Memory B cell (primary cell): ENCODE measurements around the gene C19orf25.
"Not testable (repeated sequence)": the region's sequence is repeated elsewhere in the genome, so short reads cannot be mapped to it uniquely, and the experiment has no call there.

Experiments used
- ATAC-seq: fragments of 150-1000 bp; cut with Tn5 transposase; 2 replicates; pipeline ENCODE4 v1.10.0; 2021; ENCODE audit warnings: low read depth, mild to moderate bottlenecking, moderate library complexity
- DNase-seq, 2 donors: peaks; one replicate each; pipeline ENCODE4 v3.0.0; 2022; ENCODE audit warnings: low spot score in 2 of 2
- H3K27ac Mint-ChIP-seq: one replicate; pipeline ENCODE4 v1.8.0; 2022; ENCODE audit warnings: mild to moderate bottlenecking, moderate library complexity, mixed read lengths
- H3K27me3 Mint-ChIP-seq: one replicate; pipeline ENCODE4 v1.8.0; 2022; ENCODE audit warnings: mixed read lengths
- H3K36me3 Mint-ChIP-seq: one replicate; pipeline ENCODE4 v1.8.0; 2022; ENCODE audit warnings: mild to moderate bottlenecking, mixed read lengths
- H3K4me1 Mint-ChIP-seq: one replicate; pipeline ENCODE4 v1.8.0; 2022; ENCODE audit warnings: mixed read lengths
- H3K4me3 Mint-ChIP-seq: one replicate; pipeline ENCODE4 v1.8.0; 2022; ENCODE audit warnings: mild to moderate bottlenecking, moderate library complexity, mixed read lengths
- H3K9me3 Mint-ChIP-seq: one replicate; pipeline ENCODE4 v1.8.0; 2022; ENCODE audit warnings: mixed read lengths

Gene C19orf25

DNA sequence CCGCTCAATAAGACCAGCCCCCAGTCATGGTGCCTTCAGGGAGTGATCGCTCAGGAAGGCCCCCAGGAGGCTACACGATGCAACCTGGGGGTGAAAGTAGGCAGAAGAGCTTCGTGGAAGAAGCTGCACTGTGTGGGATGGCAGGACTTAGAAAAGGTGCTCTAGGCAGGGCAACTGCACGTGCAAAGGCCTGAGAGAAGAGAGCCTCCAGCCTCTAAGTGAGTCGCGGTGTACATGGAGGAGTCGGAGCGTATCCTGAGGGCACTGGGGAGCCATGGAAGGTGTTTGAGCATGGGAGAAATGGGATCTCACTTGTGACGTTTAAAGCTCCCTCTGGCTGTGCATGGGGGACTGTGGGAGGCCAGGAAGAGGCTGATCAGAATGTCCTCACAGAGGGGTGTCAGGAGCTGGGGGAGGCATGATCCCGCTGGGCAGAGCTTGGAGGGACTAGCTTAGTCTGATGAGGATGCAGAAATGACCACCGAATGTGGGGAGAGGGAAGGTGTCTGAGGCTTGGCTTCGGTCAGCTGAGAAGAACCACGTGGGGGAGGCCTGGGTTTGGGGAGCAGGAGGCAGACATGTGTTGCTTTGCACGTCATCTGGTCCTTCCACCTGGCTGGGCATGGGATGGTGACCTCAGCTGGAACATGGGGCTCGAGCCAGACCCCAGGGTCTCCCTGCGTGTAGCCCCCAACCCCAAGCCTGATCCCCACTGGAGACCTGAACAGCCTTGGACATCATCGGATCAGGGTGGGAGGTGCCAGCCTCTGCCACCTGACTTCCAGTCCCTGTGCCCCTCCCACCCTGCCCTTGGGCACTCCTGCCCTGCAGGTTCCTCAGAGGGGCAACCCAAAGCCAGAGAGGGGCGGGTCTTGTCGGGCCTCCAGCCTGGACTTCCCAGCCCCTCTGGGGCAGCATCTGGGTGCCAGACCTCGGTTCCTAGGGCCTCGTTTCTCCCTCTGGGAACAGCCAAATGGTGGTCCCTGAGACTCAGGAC is 28.0 kb downstream of the C19orf25 start:
- ATAC-seq (no peak), DNase-seq (no peak)
- Mint-ChIP-seq H3K27me3 (peaks cover 38% of the 10 kb centered on the region), H3K36me3 (peaks cover 4% of the 10 kb centered on the region), H3K9me3 (no peaks in the 10 kb centered on the region), H3K27ac (no peak overlapping the region), H3K4me1 (peaks cover 25% of the 10 kb centered on the region), H3K4me3 (no peak overlapping the region)

DNA sequence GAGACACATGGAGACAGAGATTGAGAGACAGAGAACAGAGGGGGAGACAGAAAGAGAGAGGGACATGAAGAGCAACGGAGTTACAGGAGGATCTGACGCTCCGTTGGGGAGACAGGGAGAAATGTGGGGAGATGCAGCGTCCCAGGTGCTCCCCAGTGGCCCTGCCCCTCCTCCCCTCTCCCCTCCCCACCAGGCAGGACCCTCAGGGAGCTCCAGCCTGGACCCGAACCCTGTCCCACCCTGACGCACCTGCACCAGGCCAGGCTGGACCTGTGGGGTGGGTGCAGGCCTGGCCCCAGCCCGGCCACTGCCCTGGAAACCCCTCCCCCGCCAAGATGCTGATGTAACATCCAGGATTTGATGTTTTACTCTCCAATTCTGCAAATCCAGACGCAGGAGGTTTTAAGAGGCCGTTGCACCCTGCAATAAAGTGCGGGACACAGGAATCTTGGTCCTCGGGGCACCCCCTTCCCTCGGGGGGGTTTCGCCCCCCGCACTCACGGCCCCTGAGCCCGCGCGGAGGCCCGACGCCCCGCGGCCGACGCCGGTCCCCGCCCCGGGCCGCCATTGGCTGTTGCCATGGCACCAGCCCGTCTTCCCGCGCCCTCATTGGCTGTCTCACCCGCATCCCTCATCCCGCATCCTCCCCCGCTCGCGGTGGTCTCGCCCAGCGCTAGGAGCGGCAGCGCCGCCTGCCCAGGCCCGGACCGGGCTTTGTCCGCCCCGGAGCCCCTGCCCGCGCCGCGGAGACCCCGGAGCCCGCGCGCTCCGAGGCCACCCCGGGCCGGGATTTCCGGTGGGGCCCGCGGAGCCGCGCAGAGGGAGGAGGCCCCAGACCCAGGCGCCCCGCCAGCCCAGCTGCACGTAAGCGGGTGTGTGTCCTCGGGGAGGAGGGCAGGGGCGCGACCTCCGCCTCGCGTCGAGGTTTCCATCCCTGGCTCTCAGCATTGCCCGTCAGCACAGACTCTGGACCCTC is 29.3 kb downstream of the C19orf25 start, which contains the start of gene APC2:
APC2 (plus strand) TSS at position 655 of the 976 bp plus-strand sequence. CDS start 2,881 bp downstream, outside the sequence.
- H3K4me1 Mint-ChIP-seq, result peaks cover 15% of the 10 kb centered on the region
- peaks cover 34% of the 10 kb centered on the region for H3K27me3 Mint-ChIP-seq
- peak within 1 kb of the TSS; percentile 32 for H3K27ac Mint-ChIP-seq
- ATAC-seq (no peak), DNase-seq (peak in 1 of 2 donors; percentile 19)
- H3K4me3 Mint-ChIP-seq, result peak within 1 kb of the TSS; percentile 30
- H3K36me3 Mint-ChIP-seq, result no peaks in the 10 kb centered on the region
- no peaks in the 10 kb centered on the region for H3K9me3 Mint-ChIP-seq

DNA sequence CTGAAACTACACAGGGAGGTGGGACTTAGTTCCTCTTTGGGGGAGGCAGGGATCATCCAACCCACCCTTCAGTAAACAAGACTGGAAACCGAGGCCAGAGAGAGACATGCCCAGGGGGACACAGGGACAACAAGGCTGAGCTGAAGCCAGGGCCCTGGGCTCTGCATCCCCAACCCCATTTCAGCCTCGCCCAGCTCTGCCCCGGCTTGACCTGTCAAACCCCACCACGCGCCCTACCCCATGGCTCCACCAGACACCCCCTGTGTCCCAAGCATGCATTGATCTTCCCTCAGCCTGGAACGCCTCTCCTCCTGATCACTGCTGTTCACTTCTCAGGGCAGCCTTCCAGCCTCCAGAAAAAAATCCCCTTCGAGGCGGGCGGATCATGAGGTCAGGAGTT is 31.1 kb downstream of the C19orf25 start:
- Mint-ChIP-seq H3K9me3 (no peaks in the 10 kb centered on the region), H3K27me3 (peaks cover 27% of the 10 kb centered on the region), H3K27ac (no peak overlapping the region), H3K4me1 (peaks cover 13% of the 10 kb centered on the region), H3K36me3 (no peaks in the 10 kb centered on the region), H3K4me3 (no peak overlapping the region)
- no peak for DNase-seq
- ATAC-seq, result no peak

GRCh38 chr19:1447504-1447903 is 31.5 kb downstream of the C19orf25 start:
- Mint-ChIP-seq H3K9me3 (no peaks in the 10 kb centered on the region), H3K27ac (peak overlapping the region; percentile 72), H3K4me3 (peak overlapping the region; percentile 43), H3K4me1 (peaks cover 13% of the 10 kb centered on the region), H3K36me3 (no peaks in the 10 kb centered on the region), H3K27me3 (peaks cover 24% of the 10 kb centered on the region)
- ATAC-seq (no peak), DNase-seq (no peak)

- Mint-ChIP-seq H3K4me3 (peak overlapping the region; percentile 43), H3K4me1 (peaks cover 14% of the 10 kb centered on the region), H3K9me3 (no peaks in the 10 kb centered on the region), H3K27ac (peak overlapping the region; percentile 72), H3K36me3 (peaks cover under 1% of the 10 kb centered on the region), H3K27me3 (peaks cover 23% of the 10 kb centered on the region)
- ATAC-seq (no peak), DNase-seq (no peak)
Measured at GRCh38 chr19:1446713-1447481, 32.1 kb downstream of the C19orf25 start.

DNA sequence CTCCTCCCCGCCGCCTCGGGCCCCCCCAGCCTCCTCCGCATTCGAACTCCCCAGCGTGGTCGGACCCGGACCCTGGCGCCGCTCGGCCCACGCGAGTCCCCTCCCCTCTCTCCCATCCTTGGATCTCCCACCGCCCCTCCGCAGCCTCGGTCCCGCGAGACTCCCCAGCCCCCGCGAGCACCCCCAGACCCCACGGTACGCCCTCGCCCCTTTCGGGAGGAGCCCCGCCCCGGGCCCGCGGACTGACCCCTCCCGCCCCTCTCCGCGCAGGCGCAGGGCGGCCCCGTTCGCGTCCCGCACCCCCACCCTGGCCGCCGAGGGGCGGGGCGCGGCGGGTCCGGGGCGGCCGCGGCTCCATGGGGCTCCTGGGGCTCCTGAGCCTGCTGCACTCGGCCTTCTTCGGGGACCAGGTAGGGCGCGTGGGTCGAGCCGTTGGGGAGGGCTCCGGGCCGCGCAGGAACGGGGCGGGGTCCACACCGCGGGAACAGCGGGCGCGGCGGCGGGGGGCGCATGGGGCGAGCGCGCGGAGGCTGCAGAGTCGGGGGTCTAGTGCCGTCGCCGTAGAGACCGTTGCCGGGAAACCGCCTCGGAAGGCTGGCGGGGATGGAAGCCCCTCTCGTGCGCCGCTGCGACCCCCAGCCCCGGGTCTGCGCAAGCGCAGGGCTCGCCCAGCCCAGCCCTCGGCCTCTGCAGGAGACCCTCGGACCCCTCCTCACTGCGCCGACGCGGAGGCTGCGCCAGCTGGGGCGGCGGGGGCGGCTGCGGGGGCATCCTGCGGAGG is 32.9 kb downstream of the C19orf25 start:
- no peak for ATAC-seq
- Mint-ChIP-seq H3K27ac (no peak overlapping the region), H3K27me3 (peaks cover 21% of the 10 kb centered on the region), H3K4me1 (peaks cover 15% of the 10 kb centered on the region), H3K9me3 (no peaks in the 10 kb centered on the region), H3K36me3 (peaks cover 3% of the 10 kb centered on the region), H3K4me3 (peak overlapping the region; percentile 21)
- DNase-seq, result no peak

- Mint-ChIP-seq H3K4me1 (peaks cover 10% of the 10 kb centered on the region), H3K9me3 (no peaks in the 10 kb centered on the region), H3K4me3 (peak overlapping the region; percentile 80), H3K27ac (peak overlapping the region; percentile 72), H3K36me3 (peaks cover 9% of the 10 kb centered on the region), H3K27me3 (peaks cover 15% of the 10 kb centered on the region)
- DNase-seq (peak; percentile 82 to 89), ATAC-seq (peak; percentile 87)
Measured at GRCh38 chr19:1445185-1445931, 33.7 kb downstream of the C19orf25 start.

DNA sequence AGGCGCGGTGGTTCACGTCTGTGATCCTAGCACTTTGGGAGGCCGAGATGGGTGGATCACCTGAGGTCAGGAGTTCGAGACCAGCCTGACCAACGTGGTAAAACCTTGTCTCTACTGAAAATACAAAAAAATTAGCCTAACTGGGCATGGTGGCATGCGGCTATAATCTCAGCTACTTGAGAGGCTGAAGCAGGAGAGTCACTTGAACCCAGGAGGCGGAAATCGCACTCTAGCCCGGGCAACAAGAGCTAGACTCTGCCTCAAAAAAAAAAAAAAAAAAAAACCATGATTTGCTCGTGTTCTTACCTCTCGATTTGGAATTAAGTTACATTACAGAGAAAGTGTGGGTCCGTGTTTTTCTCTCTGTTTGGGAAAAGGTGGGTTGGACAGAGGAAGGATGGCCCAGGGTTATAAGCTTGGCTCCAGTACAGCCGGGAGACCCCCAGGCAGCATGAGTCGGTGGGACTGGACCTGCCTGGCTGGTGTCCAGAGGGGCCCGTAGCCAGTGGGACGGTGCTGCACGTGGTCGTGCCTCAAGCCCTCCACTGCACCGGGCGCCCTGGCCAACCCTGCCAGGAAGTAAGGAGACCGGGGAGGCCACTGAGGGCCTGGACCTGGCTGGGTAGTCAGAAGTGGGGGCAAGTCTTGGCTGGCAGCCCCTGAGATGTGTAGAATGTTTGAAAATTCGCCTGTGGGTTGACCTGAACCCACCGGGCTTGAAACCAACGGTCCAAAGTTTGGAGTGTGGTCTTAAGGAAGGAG is 37.2 kb downstream of the C19orf25 start:
- Mint-ChIP-seq H3K4me1 (peaks cover 11% of the 10 kb centered on the region), H3K27ac (no peak overlapping the region), H3K9me3 (no peaks in the 10 kb centered on the region), H3K27me3 (no peaks in the 10 kb centered on the region), H3K4me3 (no peak overlapping the region), H3K36me3 (peaks cover 14% of the 10 kb centered on the region)
- DNase-seq, result no peak
- no peak for ATAC-seq

DNA sequence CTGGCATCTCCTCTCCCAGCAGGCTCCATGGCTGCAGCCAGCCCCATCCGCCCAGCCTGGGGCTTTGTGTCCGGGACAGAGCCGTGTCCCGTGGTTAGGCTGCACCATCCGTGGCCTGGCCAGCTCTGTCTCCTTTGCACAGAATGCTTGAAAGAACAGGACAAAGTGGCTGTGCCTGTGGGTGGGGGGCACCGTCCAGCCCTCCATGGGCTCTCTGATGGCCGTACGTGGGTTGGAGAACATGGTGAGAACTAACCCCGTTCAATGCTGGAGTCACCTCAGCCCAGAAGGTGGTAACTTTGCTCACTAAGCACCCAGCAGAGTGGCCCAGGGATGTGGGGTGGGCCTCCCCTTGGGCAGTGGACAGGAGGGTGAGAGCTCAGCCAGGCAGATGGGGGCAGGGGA is 38.0 kb downstream of the C19orf25 start:
- Mint-ChIP-seq H3K4me3 (peak overlapping the region; percentile 30), H3K27ac (peak overlapping the region; percentile 87), H3K9me3 (no peaks in the 10 kb centered on the region), H3K27me3 (no peaks in the 10 kb centered on the region), H3K4me1 (peaks cover 11% of the 10 kb centered on the region), H3K36me3 (peaks cover 14% of the 10 kb centered on the region)
- ATAC-seq (no peak), DNase-seq (no peak)

- DNase-seq, result no peak
- H3K9me3 Mint-ChIP-seq, result no peaks in the 10 kb centered on the region
- no peak for ATAC-seq
- H3K36me3 Mint-ChIP-seq, result peaks cover 15% of the 10 kb centered on the region
- no peaks in the 10 kb centered on the region for H3K27me3 Mint-ChIP-seq
- peaks cover 11% of the 10 kb centered on the region for H3K4me1 Mint-ChIP-seq
- peak overlapping the region; percentile 100 for H3K4me3 Mint-ChIP-seq
- peak overlapping the region; percentile 82 for H3K27ac Mint-ChIP-seq
Measured at GRCh38 chr19:1440418-1440801, 38.6 kb downstream of the C19orf25 start.

DNA sequence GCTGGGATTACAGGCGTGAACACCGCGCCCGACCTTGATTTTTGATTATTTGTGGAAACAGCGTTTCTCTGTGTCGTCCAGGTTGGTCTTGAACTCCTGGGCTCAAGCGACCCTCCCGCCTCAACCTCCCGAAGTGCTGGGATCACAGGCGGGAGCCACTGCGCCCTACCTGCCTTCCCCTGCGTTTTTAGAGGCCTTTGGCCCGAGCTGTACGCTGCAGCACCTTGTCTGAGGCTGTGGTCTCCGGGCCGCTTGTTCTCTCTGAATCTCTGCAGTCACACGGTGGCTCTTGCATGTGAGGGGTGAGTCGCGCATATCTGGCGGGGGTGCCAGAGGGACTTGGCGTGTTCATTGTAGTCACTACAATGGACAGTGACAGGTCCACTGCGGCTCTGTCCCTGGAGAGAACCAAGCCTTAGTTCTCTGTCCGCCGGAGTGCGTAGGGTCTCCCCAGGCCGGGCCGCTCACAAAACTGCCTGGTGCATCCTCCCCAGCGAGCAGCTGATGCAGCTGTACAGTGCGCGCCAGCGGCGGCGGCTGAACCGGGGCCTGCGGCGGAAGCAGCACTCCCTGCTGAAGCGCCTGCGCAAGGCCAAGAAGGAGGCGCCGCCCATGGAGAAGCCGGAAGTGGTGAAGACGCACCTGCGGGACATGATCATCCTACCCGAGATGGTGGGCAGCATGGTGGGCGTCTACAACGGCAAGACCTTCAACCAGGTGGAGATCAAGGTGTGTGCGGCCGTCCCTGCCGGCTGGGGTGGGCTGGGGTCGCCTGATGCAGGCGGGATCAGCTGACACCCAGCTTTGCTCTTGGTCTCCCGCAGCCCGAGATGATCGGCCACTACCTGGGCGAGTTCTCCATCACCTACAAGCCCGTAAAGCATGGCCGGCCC is 39.2 kb downstream of the C19orf25 start:
- peaks cover 16% of the 10 kb centered on the region for H3K36me3 Mint-ChIP-seq
- H3K4me3 Mint-ChIP-seq, result peak overlapping the region; percentile 100
- not testable (repeated sequence) for H3K9me3 Mint-ChIP-seq, H3K27me3 Mint-ChIP-seq, ATAC-seq, DNase-seq
- peak overlapping the region; percentile 82 for H3K27ac Mint-ChIP-seq
- peaks cover 11% of the 10 kb centered on the region for H3K4me1 Mint-ChIP-seq
